Astrocyte (in vitro differentiated cells and primary cell): ENCODE data around the gene JMJD1C.

Source experiments
- CTCF ChIP-seq: IDR thresholded peaks from 2 replicates; pipeline ENCODE4 v1.5.1; 2011; ENCODE audit warnings: low read depth, mild to moderate bottlenecking, inconsistent platforms, low read length, moderate library complexity; ENCODE audit not compliant: insufficient read depth
- EZH2 ChIP-seq: IDR thresholded peaks from 2 replicates; pipeline ENCODE4 v1.6.1; 2012; ENCODE audit warnings: mild to moderate bottlenecking, low read length, inconsistent platforms; ENCODE audit not compliant: insufficient read depth

GRCh38 chr10:63344269-63344668, 121.5 kb downstream of the JMJD1C start:
- TF ChIP-seq CTCF (no peak), EZH2 (no peak)
